B cell (primary cell): ENCODE measurements around the gene COMT.

Experiments used
- EZH2 ChIP-seq: IDR thresholded peaks from 2 replicates; pipeline ENCODE4 v1.6.1; 2012; ENCODE audit warnings: borderline replicate concordance, low read depth, mild to moderate bottlenecking, moderate library complexity, low read length; ENCODE audit not compliant: insufficient read depth, poor library complexity, severe bottlenecking
- TF ChIP-seq, protein P1 (sequence below): fragments of 200-600 bp; IDR thresholded peaks from one replicate; pipeline ENCODE4 v1.8.0; 2022; ENCODE audit warnings: antibody characterized with exemption, mild to moderate bottlenecking

DNA sequence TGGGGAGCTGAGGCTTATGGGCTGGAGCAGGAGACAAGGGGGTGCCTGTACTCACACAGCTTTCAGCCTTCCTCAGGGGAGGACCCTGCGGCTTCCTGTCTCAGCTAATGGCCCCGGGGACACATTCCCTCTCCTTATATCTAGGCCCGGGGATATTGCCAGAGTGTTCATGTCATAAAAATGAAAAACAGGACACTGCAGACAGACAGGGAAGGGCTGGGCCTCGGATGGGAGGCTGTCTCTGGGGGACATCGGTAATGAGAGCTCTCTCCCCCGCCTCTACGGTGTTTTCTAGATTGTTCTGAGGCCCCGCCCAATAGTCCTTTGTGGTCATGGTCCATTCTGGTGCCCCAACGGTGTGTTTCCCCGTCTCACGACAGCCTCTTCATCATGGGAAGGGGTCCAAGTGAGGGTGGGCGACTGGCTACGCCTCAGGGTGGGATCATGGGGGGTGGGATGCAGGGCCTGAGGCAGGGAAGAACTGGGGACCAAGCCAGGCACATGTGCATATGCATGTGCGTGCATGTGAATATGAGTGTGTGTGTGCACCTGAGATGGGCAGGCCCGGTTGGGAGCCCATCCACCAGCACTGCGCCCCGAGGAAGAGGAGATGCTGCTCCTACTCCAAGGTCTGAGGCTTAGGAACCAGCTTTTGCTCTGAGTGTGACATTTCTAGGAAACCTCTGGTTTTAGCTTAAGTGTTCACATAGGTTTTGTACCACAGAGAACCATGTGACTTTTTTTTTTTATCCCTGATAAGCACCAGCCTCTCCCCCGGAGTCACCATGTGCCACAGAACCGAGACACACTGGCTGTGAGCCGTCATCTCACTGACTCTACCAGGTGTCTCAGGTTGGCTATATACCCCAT is 69.8 kb downstream of the COMT start:
- TF ChIP-seq, protein P1, sequence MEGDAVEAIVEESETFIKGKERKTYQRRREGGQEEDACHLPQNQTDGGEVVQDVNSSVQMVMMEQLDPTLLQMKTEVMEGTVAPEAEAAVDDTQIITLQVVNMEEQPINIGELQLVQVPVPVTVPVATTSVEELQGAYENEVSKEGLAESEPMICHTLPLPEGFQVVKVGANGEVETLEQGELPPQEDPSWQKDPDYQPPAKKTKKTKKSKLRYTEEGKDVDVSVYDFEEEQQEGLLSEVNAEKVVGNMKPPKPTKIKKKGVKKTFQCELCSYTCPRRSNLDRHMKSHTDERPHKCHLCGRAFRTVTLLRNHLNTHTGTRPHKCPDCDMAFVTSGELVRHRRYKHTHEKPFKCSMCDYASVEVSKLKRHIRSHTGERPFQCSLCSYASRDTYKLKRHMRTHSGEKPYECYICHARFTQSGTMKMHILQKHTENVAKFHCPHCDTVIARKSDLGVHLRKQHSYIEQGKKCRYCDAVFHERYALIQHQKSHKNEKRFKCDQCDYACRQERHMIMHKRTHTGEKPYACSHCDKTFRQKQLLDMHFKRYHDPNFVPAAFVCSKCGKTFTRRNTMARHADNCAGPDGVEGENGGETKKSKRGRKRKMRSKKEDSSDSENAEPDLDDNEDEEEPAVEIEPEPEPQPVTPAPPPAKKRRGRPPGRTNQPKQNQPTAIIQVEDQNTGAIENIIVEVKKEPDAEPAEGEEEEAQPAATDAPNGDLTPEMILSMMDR, result no peak
- TF ChIP-seq EZH2, result no peak
